Motor neuron (in vitro differentiated cells): Measurements from ENCODE around the gene GDF7. TPM values are rescaled to one million over a fixed set of nuclear protein-coding genes. Genes with fewer than 3 reads are reported as not detected.

Experiments used
- ATAC-seq, 8 experiments: fragments of 200-7000 bp; cut with Tn5 transposase; replicated peaks in 6 of 8; 2 replicates each; pipeline ENCODE4 v1.8.0; 2021; ENCODE audit warnings: mild to moderate bottlenecking in 8 of 8, moderate library complexity in 8 of 8
- H3K27ac ChIP-seq, 2 donors: fragments of 250-450 bp; sonication (Bioruptor Pico); 2 replicates each; pipeline ENCODE4 v1.9.0; 2021; ENCODE audit warnings: antibody characterized with exemption in 2 of 2, mild to moderate bottlenecking in 2 of 2, moderate library complexity in 1 of 2
- H3K4me1 ChIP-seq, 2 donors: fragments of 250-450 bp; sonication (Bioruptor Pico); replicated peaks in 1 of 2; 2 replicates each; pipeline ENCODE4 v1.6.1; 2021; ENCODE audit warnings: antibody characterized with exemption in 2 of 2, mild to moderate bottlenecking in 2 of 2, moderate library complexity in 1 of 2
- H3K4me3 ChIP-seq, 5 donors: fragments of 250-450 bp; sonication (Bioruptor Pico); 2 replicates each; pipeline ENCODE4 v1.9.0; 2021; ENCODE audit warnings: antibody characterized with exemption in 5 of 5, mild to moderate bottlenecking in 5 of 5, moderate library complexity in 4 of 5
- WGBS, 10 experiments: fragments of 450-650 bp; shearing (Covaris generic); methylation state at CpG; one replicate each; pipeline ENCODE4 v1.0.0; 2022; 5-methylcytosine and 5-hydroxymethylcytosine counted together
- in situ Hi-C, 9 experiments: fragments of 400-800 bp; cut with MboI; loops; one replicate each; pipeline ENCODE4 v1.15.0; 2021; ENCODE audit warnings: low sequenced_read_pairs in 9 of 9, low pct_unique_long_range_greater_than_20kb in 2 of 9; ENCODE audit not compliant: unreplicated experiment in 9 of 9
- total RNA-seq, 8 experiments: library from RNA; unstranded; fragments of 300-600 nt; gene quantifications; 2 replicates each; pipeline versions ENCODE4 v1.2.3 to v1.2.4, GENCODE V29; 2022

GDF7 gene
- total RNA-seq, 8 experiments from 2014 or later, result 0.22 to 4.7 (median 0.57) TPM

- Histone ChIP-seq H3K27ac (no peak overlapping the region), H3K4me3 (no peak overlapping the region), H3K4me1 (peaks cover 16 to 22% of the 10 kb centered on the region in 2 donors)
- ATAC-seq, result no peak
- 92 to 100% (median 100%) methylated on average over 1 to 8 of the region's 9 CpGs; no CpG with 5 or more reads in 1 of the 10 experiments for WGBS, 10 experiments
- in situ Hi-C loops, result loop anchor here in 5 of 9 experiments (10.0 to 25.0 kb wide), 4 partner anchors 204 to 537 kb away; partner anchors contain the start of gene RHOB (in 4 of the 5)
These were observed 18.1 kb upstream of the GDF7 start for GRCh38 chr2:20648831-20649230.

GRCh38 chr2:20649576-20649975 lies 17.4 kb upstream of the GDF7 start:
- Histone ChIP-seq H3K27ac (no peak overlapping the region), H3K4me3 (no peak overlapping the region), H3K4me1 (peaks cover 16 to 22% of the 10 kb centered on the region in 2 donors)
- peak in 2 of 8 experiments; percentile 4 to 10 for ATAC-seq
- 53 to 100% (median 97%) methylated on average over 1 to 3 of the region's 11 CpGs; no CpG with 5 or more reads in 6 of the 10 experiments for WGBS, 10 experiments
- in situ Hi-C loops, result loop anchor here in 5 of 9 experiments (10.0 to 25.0 kb wide), 4 partner anchors 205 to 537 kb away; partner anchors contain the start of gene RHOB (in 4 of the 5)

- in situ Hi-C loops, result loop anchor here in 7 of 9 experiments (10.0 to 25.0 kb wide), 7 partner anchors 205 to 538 kb away; partner anchors contain the start of genes RHOB (in 4 of the 7) and TDRD15 (in 1 of the 7)
- ATAC-seq, result no peak
- WGBS, 10 experiments, result 0 to 100% (median 77%) methylated on average over 1 to 7 of the region's 7 CpGs
- peaks cover 16 to 22% of the 10 kb centered on the region in 2 donors for H3K4me1 ChIP-seq
- peak overlapping the region; percentile 62 to 86 (median 65) for H3K4me3 ChIP-seq
- H3K27ac ChIP-seq, result no peak overlapping the region
These were observed 17.0 kb upstream of the GDF7 start for GRCh38 chr2:20649976-20650375.

GRCh38 chr2:20650393-20650876 lies 16.5 kb upstream of the GDF7 start:
- in situ Hi-C loops, result loop anchor here in 7 of 9 experiments (25.0 kb wide), 3 partner anchors 287 to 462 kb away; partner anchors contain the start of gene TDRD15 (in 1 of the 7)
- peak overlapping the region; percentile 60 to 78 for H3K27ac ChIP-seq
- peak overlapping the region; percentile 62 to 86 (median 65) for H3K4me3 ChIP-seq
- peak; percentile 8 to 52 (median 34) for ATAC-seq
- peaks cover 16 to 22% of the 10 kb centered on the region in 2 donors for H3K4me1 ChIP-seq
- WGBS, 10 experiments, result 0 to 58% (median 17%) methylated on average over 1 to 12 of the region's 19 CpGs; no CpG with 5 or more reads in 2 of the 10 experiments

- Histone ChIP-seq H3K4me3 (peak within 1 kb of the TSS; percentile 62 to 86 (median 65)), H3K4me1 (peaks cover 16 to 22% of the 10 kb centered on the region in 2 donors), H3K27ac (peak within 1 kb of the TSS; percentile 64 to 78)
- peak; percentile 78 to 95 (median 92) for ATAC-seq
- in situ Hi-C loops, result loop anchor here in 7 of 9 experiments (25.0 kb wide), 3 partner anchors 286 to 461 kb away; partner anchors contain the start of gene TDRD15 (in 1 of the 7)
- 0% methylated on average over 1 to 8 of the region's 72 CpGs; no CpG with 5 or more reads in 5 of the 10 experiments for WGBS, 10 experiments
These were observed 15.8 kb upstream of the GDF7 start, which contains the start of gene HS1BP3 for GRCh38 chr2:20650877-20651730. TSS of gene HS1BP3 (minus strand) at chr2:20651098. CDS start at chr2:20651063, 35 bp downstream.

GRCh38 chr2:20651731-20652099 lies 15.2 kb upstream of the GDF7 start:
- Histone ChIP-seq H3K4me1 (peaks cover 16 to 22% of the 10 kb centered on the region in 2 donors), H3K27ac (peak overlapping the region in 1 of 2 donors; percentile 78), H3K4me3 (peak overlapping the region; percentile 62 to 86 (median 65))
- WGBS, 10 experiments, result 0 to 97% (median 77%) methylated on average over 1 to 5 of the region's 7 CpGs; no CpG with 5 or more reads in 1 of the 10 experiments
- ATAC-seq, result no peak
- in situ Hi-C loops, result loop anchor here in 7 of 9 experiments (25.0 kb wide), 3 partner anchors 286 to 461 kb away; partner anchors contain the start of gene TDRD15 (in 1 of the 7)

- peaks cover 16 to 22% of the 10 kb centered on the region in 2 donors for H3K4me1 ChIP-seq
- no peak overlapping the region for H3K27ac ChIP-seq
- no peak overlapping the region for H3K4me3 ChIP-seq
- 83 to 100% (median 98%) methylated on average over 1 to 6 of the region's 7 CpGs; no CpG with 5 or more reads in 4 of the 10 experiments for WGBS, 10 experiments
- in situ Hi-C loops, result loop anchor here in 7 of 9 experiments (25.0 kb wide), 3 partner anchors 285 to 460 kb away; partner anchors contain the start of gene TDRD15 (in 1 of the 7)
- ATAC-seq, result no peak
These were observed 14.8 kb upstream of the GDF7 start for GRCh38 chr2:20652141-20652540.

GRCh38 chr2:20652673-20653575 lies 14.0 kb upstream of the GDF7 start:
- Histone ChIP-seq H3K4me3 (no peak overlapping the region), H3K27ac (no peak overlapping the region), H3K4me1 (peaks cover 11 to 18% of the 10 kb centered on the region in 2 donors)
- WGBS, 10 experiments, result 67 to 96% (median 85%) methylated on average over 2 to 5 of the region's 11 CpGs; no CpG with 5 or more reads in 2 of the 10 experiments
- in situ Hi-C loops, result loop anchor here in 7 of 9 experiments (25.0 kb wide), 3 partner anchors 284 to 459 kb away; partner anchors contain the start of gene TDRD15 (in 1 of the 7)
- no peak for ATAC-seq

GRCh38 chr2:20653695-20654534 lies 13.0 kb upstream of the GDF7 start:
- no peak overlapping the region for H3K4me3 ChIP-seq
- peaks cover 4 to 11% of the 10 kb centered on the region in 2 donors for H3K4me1 ChIP-seq
- in situ Hi-C loops, result loop anchor here in 7 of 9 experiments (25.0 kb wide), 3 partner anchors 283 to 458 kb away; partner anchors contain the start of gene TDRD15 (in 1 of the 7)
- H3K27ac ChIP-seq, result no peak overlapping the region
- WGBS, 10 experiments, result 50 to 100% (median 88%) methylated on average over 1 to 6 of the region's 7 CpGs; no CpG with 5 or more reads in 2 of the 10 experiments
- no peak for ATAC-seq

- in situ Hi-C loops, result loop anchor here in 7 of 9 experiments (25.0 kb wide), 3 partner anchors 283 to 458 kb away; partner anchors contain the start of gene TDRD15 (in 1 of the 7)
- Histone ChIP-seq H3K27ac (no peak overlapping the region), H3K4me3 (no peak overlapping the region), H3K4me1 (peaks cover 4 to 11% of the 10 kb centered on the region in 2 donors)
- 43 to 100% (median 81%) methylated on average over 1 to 2 of the region's 2 CpGs; no CpG with 5 or more reads in 2 of the 10 experiments for WGBS, 10 experiments
- no peak for ATAC-seq
These were observed 12.5 kb upstream of the GDF7 start for GRCh38 chr2:20654535-20654813.

GRCh38 chr2:20656561-20656960 lies 10.4 kb upstream of the GDF7 start:
- Histone ChIP-seq H3K4me3 (no peak overlapping the region), H3K27ac (no peak overlapping the region), H3K4me1 (peaks cover 3 to 4% of the 10 kb centered on the region in 2 donors)
- no peak for ATAC-seq
- 37 to 65% (median 50%) methylated on average over 1 to 6 of the region's 7 CpGs; no CpG with 5 or more reads in 7 of the 10 experiments for WGBS, 10 experiments
- in situ Hi-C loops, result loop anchor here in 7 of 9 experiments (25.0 kb wide), 3 partner anchors 281 to 456 kb away; partner anchors contain the start of gene TDRD15 (in 1 of the 7)
